K562 (cell line): Measurements from ENCODE around the gene SUMO3. TPM values are rescaled to one million over a fixed set of nuclear protein-coding genes. Genes with fewer than 3 reads are reported as not detected.

Experiments
- CEBPG ChIP-seq, 3 experiments: fragments of 200-800 bp in 1 of 3; sonication (Bioruptor generic) in 1 of 3; sonication (generic) in 1 of 3; formaldehyde crosslinking in 1 of 3; IDR thresholded peaks in 2 of 3; conservative IDR thresholded peaks in 1 of 3; 2 replicates each; pipeline versions ENCODE4 v1.6.1 to v1.8.0; 2016 to 2022; ENCODE audit warnings: missing compliant biosample characterization in 2 of 3, missing genetic modification characterization in 2 of 3, mild to moderate bottlenecking in 1 of 3, missing genetic modification reagents in 1 of 3
- CREB3 ChIP-seq: fragments of 450-650 bp; conservative IDR thresholded peaks from 2 replicates; pipeline ENCODE4 v1.6.1; 2016; ENCODE audit warnings: missing genetic modification characterization, low read depth, mild to moderate bottlenecking, missing compliant biosample characterization, moderate library complexity
- DIDO1 ChIP-seq: fragments of 450-650 bp; IDR thresholded peaks from 2 replicates; pipeline ENCODE4 v1.6.1; 2016; ENCODE audit warnings: low read depth, missing biosample characterization, missing genetic modification characterization
- ESRRA ChIP-seq: fragments of 450-650 bp; IDR thresholded peaks from 2 replicates; pipeline ENCODE4 v1.6.1; 2014; ENCODE audit warnings: low read depth, mild to moderate bottlenecking, moderate library complexity, borderline replicate concordance
- FOXM1 ChIP-seq, 2 experiments: fragments of 450-650 bp in 1 of 2; sonication (generic) in 1 of 2; formaldehyde crosslinking in 1 of 2; IDR thresholded peaks; 2 replicates each; pipeline versions ENCODE4 v1.6.1 to v1.9.0; 2017 to 2022; ENCODE audit warnings: low read depth in 2 of 2, mild to moderate bottlenecking in 2 of 2, missing genetic modification reagents in 1 of 2, moderate library complexity in 1 of 2
- KHSRP ChIP-seq: fragments of 450-650 bp; IDR thresholded peaks from 2 replicates; pipeline ENCODE4 v1.6.1; 2017
- LARP7 ChIP-seq: fragments of 450-650 bp; IDR thresholded peaks from 2 replicates; pipeline ENCODE4 v1.6.1; 2016
- LEF1 ChIP-seq: fragments of 450-650 bp; IDR thresholded peaks from 2 replicates; pipeline ENCODE4 v1.6.1; 2016; ENCODE audit warnings: mild to moderate bottlenecking
- MIER1 ChIP-seq: fragments of 450-650 bp; IDR thresholded peaks from 2 replicates; pipeline ENCODE4 v1.6.1; 2016; ENCODE audit warnings: antibody characterized with exemption, mild to moderate bottlenecking, low read depth
- MXD1 ChIP-seq: fragments of 250-450 bp; sonication (Bioruptor Pico); IDR thresholded peaks from 2 replicates; pipeline ENCODE4 v1.8.0; 2021; ENCODE audit warnings: borderline replicate concordance, mild to moderate bottlenecking, moderate library complexity; ENCODE audit not compliant: poor library complexity, severe bottlenecking
- MXI1 ChIP-seq: IDR thresholded peaks from 2 replicates; pipeline ENCODE4 v1.6.1; 2011; ENCODE audit warnings: low read depth, mild to moderate bottlenecking, improper control_type of control experiment, low read length
- RBBP5 ChIP-seq: fragments of 200-600 bp; sonication (generic); IDR thresholded peaks from 2 replicates; pipeline ENCODE4 v1.6.1; 2012; ENCODE audit warnings: borderline replicate concordance, mild to moderate bottlenecking, low read length, control low read depth, inconsistent platforms; ENCODE audit not compliant: insufficient read depth, poor library complexity, severe bottlenecking
- SPI1 ChIP-seq: IDR thresholded peaks from 2 replicates; pipeline ENCODE4 v1.6.1; 2011; ENCODE audit warnings: low read depth, low read length, control low read depth, borderline replicate concordance
- ZNF274 ChIP-seq: IDR thresholded peaks from 2 replicates; pipeline ENCODE4 v1.6.1; 2011; ENCODE audit warnings: low read depth, mild to moderate bottlenecking, low read length, moderate library complexity, borderline replicate concordance
- ZNF395 ChIP-seq: fragments of 200-800 bp; sonication (Bioruptor generic); IDR thresholded peaks from 2 replicates; pipeline ENCODE4 v1.6.1; 2017; ENCODE audit warnings: missing genetic modification characterization, missing compliant biosample characterization
- ZNF431 ChIP-seq: sonication (generic); formaldehyde crosslinking; IDR thresholded peaks from 2 replicates; pipeline ENCODE4 v1.8.0; 2022; ENCODE audit warnings: mild to moderate bottlenecking, missing genetic modification reagents
- ZNF830 ChIP-seq: fragments of 250-450 bp; sonication (Bioruptor Pico); IDR thresholded peaks from 2 replicates; pipeline ENCODE4 v1.5.0; 2021; ENCODE audit warnings: mild to moderate bottlenecking
- polyA plus RNA-seq, 8 experiments: library from polyadenylated mRNA; depleted of rRNA in 4 of 8; stranded (reverse) in 5 of 8; unstranded in 3 of 8; fragments of >200 nt; fragmentation: Nextera tagmentation in 2 of 8; fragmentation: Illumina TruSeq in 1 of 8; extraction: Ambion mirVana in 2 of 8; extraction: Trizol in 1 of 8; gene quantifications; 2 replicates each; pipeline versions ENCODE4 v1.2.1 to v1.2.3, GENCODE V29; 2011 to 2014; ENCODE audit warnings: inconsistent platforms in 1 of 8, missing spikeins in 1 of 8
- total RNA-seq, 7 experiments: library from RNA; depleted of rRNA in 6 of 7; stranded (reverse); fragments of >200 nt in 6 of 7; fragmentation: Illumina TruSeq in 2 of 7; extraction: Trizol in 2 of 7; gene quantifications; 2 replicates each; pipeline versions ENCODE4 v1.2.1 to v1.2.3, GENCODE V29; 2011 to 2021; ENCODE audit warnings: low replicate concordance in 1 of 7

SUMO3 gene
- total and polyA plus RNA-seq, 9 of the 15 experiments (the other 6 are each of a cell fraction or from before 2014, with no cell fraction given) = 13.9 to 143 (median 113) TPM

- TF ChIP-seq CEBPG (CRISPR knock-in tag; IDR thresholded peaks at IDR 0.05) = peak; percentile 35; the same call in 1 of the 2 replicates
- no peak for TF ChIP-seq CEBPG (tag; conservative IDR thresholded peaks at IDR 0.05 in 1 of 2, IDR thresholded peaks at IDR 0.05 in 1 of 2)
- TF ChIP-seq KHSRP = no peak
- peak; percentile 79; the same call in 1 of the 2 replicates for TF ChIP-seq LARP7
- TF ChIP-seq CREB3 (tag) = peak; percentile 51; the same call in 1 of the 2 replicates
- peak; percentile 90 for TF ChIP-seq MXD1 (CRISPR knock-in tag)
- TF ChIP-seq RBBP5 = peak; percentile 98
- 0 out of 2 replicates have a peak, but pooled peaks have one; percentile 27 for TF ChIP-seq ZNF431 (CRISPR knock-in tag)
- peak; percentile 97 for TF ChIP-seq ZNF395
- peak; percentile 82 for TF ChIP-seq DIDO1 (tag)
- no peak for TF ChIP-seq SPI1
- peak; percentile 53 for TF ChIP-seq ESRRA
- no peak for TF ChIP-seq LEF1
- 0 out of 2 replicates have a peak, but pooled peaks have one; percentile 18 for TF ChIP-seq MIER1
- TF ChIP-seq MXI1 = peak; percentile 71
- no peak for TF ChIP-seq ZNF830
- no peak for TF ChIP-seq FOXM1 (IDR thresholded peaks at IDR 0.05; ENCODE audit: low read depth)
- TF ChIP-seq FOXM1 (CRISPR knock-in tag; IDR thresholded peaks at IDR 0.05; ENCODE audit: low read depth) = peak; percentile 73; the same call in 1 of the 2 replicates
- TF ChIP-seq ZNF274 = no peak; the same call in 1 of the 2 replicates
These were observed 16.1 kb downstream of the SUMO3 start, which contains the start of gene UBE2G2 (continued) for GRCh38 chr21:44801468-44802395.
